ENCODE measurements around the gene GLI1.

GLI1 gene

GRCh38 chr12:57514720-57515407 lies 55.3 kb downstream of the GLI1 start:
- no peak overlapping the region for H2AFZ ChIP-seq (ENCODE audit: low read depth, low read length)
- peaks cover 66% of the 10 kb centered on the region for H3K36me3 ChIP-seq (replicated peaks; ENCODE audit: low read depth, low read length)
- no peaks in the 10 kb centered on the region for H3K27me3 ChIP-seq (ENCODE audit: low read depth, low read length)
- TF ChIP-seq CTCF (IDR thresholded peaks at IDR 0.05; ENCODE audit: low read depth, low read length): no peak
- no peak for TF ChIP-seq EZH2phosphoT487 (IDR thresholded peaks at IDR 0.05; ENCODE audit: low read depth)
- H3K27ac ChIP-seq (ENCODE audit: low read length): no peak overlapping the region
- peaks cover 21% of the 10 kb centered on the region for H3K79me2 ChIP-seq (ENCODE audit: low read length)
- H4K20me1 ChIP-seq (ENCODE audit: insufficient read depth, low read length): peaks cover 24% of the 10 kb centered on the region
- no peak overlapping the region for H3K9ac ChIP-seq (ENCODE audit: low read length)
- no peak overlapping the region for H3K4me3 ChIP-seq (ENCODE audit: low read length)
- H3K9me3 ChIP-seq (ENCODE audit: insufficient read depth, low read length): no peaks in the 10 kb centered on the region
- H3K4me2 ChIP-seq (ENCODE audit: low read length): no peak overlapping the region
- peaks cover 13% of the 10 kb centered on the region for H3K4me1 ChIP-seq (ENCODE audit: low read length)

- no peak overlapping the region for H3K27ac ChIP-seq (ENCODE audit: low read length)
- TF ChIP-seq EZH2phosphoT487 (IDR thresholded peaks at IDR 0.05; ENCODE audit: low read depth): no peak
- no peak for TF ChIP-seq CTCF (IDR thresholded peaks at IDR 0.05; ENCODE audit: low read depth, low read length)
- peaks cover 25% of the 10 kb centered on the region for H4K20me1 ChIP-seq (ENCODE audit: insufficient read depth, low read length)
- H3K79me2 ChIP-seq (ENCODE audit: low read length): peaks cover 25% of the 10 kb centered on the region
- H3K4me1 ChIP-seq (ENCODE audit: low read length): peaks cover 13% of the 10 kb centered on the region
- H3K9me3 ChIP-seq (ENCODE audit: insufficient read depth, low read length): no peaks in the 10 kb centered on the region
- H2AFZ ChIP-seq (ENCODE audit: low read depth, low read length): no peak overlapping the region
- no peak overlapping the region for H3K9ac ChIP-seq (ENCODE audit: low read length)
- H3K27me3 ChIP-seq (ENCODE audit: low read depth, low read length): no peaks in the 10 kb centered on the region
- peaks cover 67% of the 10 kb centered on the region for H3K36me3 ChIP-seq (replicated peaks; ENCODE audit: low read depth, low read length)
- no peak overlapping the region for H3K4me3 ChIP-seq (ENCODE audit: low read length)
- no peak overlapping the region for H3K4me2 ChIP-seq (ENCODE audit: low read length)
These were observed 55.9 kb downstream of the GLI1 start for GRCh38 chr12:57515408-57515933.

- H4K20me1 ChIP-seq (ENCODE audit: insufficient read depth, low read length): peaks cover 25% of the 10 kb centered on the region
- H3K4me3 ChIP-seq (ENCODE audit: low read length): no peak overlapping the region
- H2AFZ ChIP-seq (ENCODE audit: low read depth, low read length): no peak overlapping the region
- H3K27me3 ChIP-seq (ENCODE audit: low read depth, low read length): no peaks in the 10 kb centered on the region
- H3K79me2 ChIP-seq (ENCODE audit: low read length): peaks cover 25% of the 10 kb centered on the region
- H3K4me1 ChIP-seq (ENCODE audit: low read length): peaks cover 15% of the 10 kb centered on the region
- no peaks in the 10 kb centered on the region for H3K9me3 ChIP-seq (ENCODE audit: insufficient read depth, low read length)
- H3K27ac ChIP-seq (ENCODE audit: low read length): no peak overlapping the region
- peaks cover 67% of the 10 kb centered on the region for H3K36me3 ChIP-seq (replicated peaks; ENCODE audit: low read depth, low read length)
- TF ChIP-seq EZH2phosphoT487 (IDR thresholded peaks at IDR 0.05; ENCODE audit: low read depth) (no peak), CTCF (IDR thresholded peaks at IDR 0.05; ENCODE audit: low read depth, low read length) (no peak)
- no peak overlapping the region for H3K9ac ChIP-seq (ENCODE audit: low read length)
- no peak overlapping the region for H3K4me2 ChIP-seq (ENCODE audit: low read length)
These were observed 56.5 kb downstream of the GLI1 start for GRCh38 chr12:57515934-57516541.

- peaks cover 64% of the 10 kb centered on the region for H3K36me3 ChIP-seq (replicated peaks; ENCODE audit: low read depth, low read length)
- no peaks in the 10 kb centered on the region for H3K9me3 ChIP-seq (ENCODE audit: insufficient read depth, low read length)
- no peak overlapping the region for H3K4me2 ChIP-seq (ENCODE audit: low read length)
- H2AFZ ChIP-seq (ENCODE audit: low read depth, low read length): no peak overlapping the region
- TF ChIP-seq CTCF (IDR thresholded peaks at IDR 0.05; ENCODE audit: low read depth, low read length) (no peak), EZH2phosphoT487 (IDR thresholded peaks at IDR 0.05; ENCODE audit: low read depth) (no peak)
- peaks cover 22% of the 10 kb centered on the region for H3K4me1 ChIP-seq (ENCODE audit: low read length)
- no peak overlapping the region for H3K27ac ChIP-seq (ENCODE audit: low read length)
- H3K79me2 ChIP-seq (ENCODE audit: low read length): peaks cover 25% of the 10 kb centered on the region
- H3K27me3 ChIP-seq (ENCODE audit: low read depth, low read length): no peaks in the 10 kb centered on the region
- H4K20me1 ChIP-seq (ENCODE audit: insufficient read depth, low read length): peaks cover 25% of the 10 kb centered on the region
- H3K9ac ChIP-seq (ENCODE audit: low read length): no peak overlapping the region
- H3K4me3 ChIP-seq (ENCODE audit: low read length): no peak overlapping the region
These were observed 57.1 kb downstream of the GLI1 start for GRCh38 chr12:57516617-57517153.
